HepG2 (cell line): Measurements from ENCODE around the gene RBBP5. TPM values are rescaled to one million over a fixed set of nuclear protein-coding genes. Genes with fewer than 3 reads are reported as not detected.

Experiments
- ATAC-seq: fragments of 200-7000 bp; cut with Tn5 transposase; 3 replicates; pipeline ENCODE4 v1.9.1; 2020; ENCODE audit warnings: mild to moderate bottlenecking, moderate library complexity
- BruUV-seq: library from RNA; stranded (reverse); fragments of 400-500 nt; replicated peaks from 2 replicates; lab custom pipeline; 2021; lab: Mats Ljungman, UMichigan
- CTCF ChIA-PET: fragments of 300-600 bp; formaldehyde crosslinking; extraction: SDS; loops from one replicate; lab custom pipeline; 2021; ENCODE audit warnings: low total read pairs, inconsistent platforms, low intra/inter-chr PET ratio; lab: Yijun Ruan, JAX
- POLR2A ChIA-PET: fragments of 350-600 bp; sonication (Branson Sonifier 250); formaldehyde crosslinking; loops from one replicate; lab custom pipeline; 2020; ENCODE audit warnings: antibody characterized with exemption, inconsistent platforms; lab: Yijun Ruan, JAX
- DNase-seq: peaks from one replicate; pipeline ENCODE4 v3.0.0-alpha.2; 2015; ENCODE audit warnings: low spot score
- FAIRE-seq: peaks from 3 replicates; lab custom pipeline; 2011; peaks lifted over from hg19 to GRCh38; lab: Jason Lieb, UNC
- H2AFZ ChIP-seq: one replicate; pipeline ENCODE4 v1.6.1; 2011; ENCODE audit warnings: low read length, inconsistent platforms
- H3K27ac ChIP-seq: fragments of 300-600 bp; 3 replicates; pipeline ENCODE4 v1.8.0; 2011; ENCODE audit warnings: mixed run types, mild to moderate bottlenecking, mixed read lengths, low read length, inconsistent platforms; ENCODE audit not compliant: insufficient read depth; ENCODE audit errors: extremely low read length
- H3K27me3 ChIP-seq, 2 experiments: fragments of 200-600 bp in 1 of 2; 2 replicates in 1 of 2; 3 replicates in 1 of 2; pipeline versions ENCODE4 v1.6.0 to v1.8.0; 2011; ENCODE audit warnings: low read length in 2 of 2, mild to moderate bottlenecking in 2 of 2, moderate library complexity in 2 of 2, inconsistent platforms in 1 of 2; ENCODE audit not compliant: insufficient read depth in 2 of 2, control insufficient read depth in 1 of 2
- H3K36me3 ChIP-seq, 2 experiments: fragments of 200-600 bp in 1 of 2; replicated peaks in 1 of 2; 2 replicates in 1 of 2; 3 replicates in 1 of 2; pipeline versions ENCODE4 v1.5.1 to v1.8.0; 2011; ENCODE audit warnings: low read length in 2 of 2, inconsistent platforms in 1 of 2; ENCODE audit not compliant: insufficient read depth in 2 of 2, control insufficient read depth in 1 of 2
- H3K4me1 ChIP-seq: 2 replicates; pipeline ENCODE4 v1.5.1; 2012; ENCODE audit warnings: low read length, inconsistent platforms; ENCODE audit not compliant: insufficient read depth
- H3K4me2 ChIP-seq: 2 replicates; pipeline ENCODE4 v1.6.0; 2011; ENCODE audit warnings: low read depth, low read length, inconsistent platforms
- H3K4me3 ChIP-seq, 3 experiments: fragments of 200-600 bp in 1 of 3; sonication (generic), shearing (Covaris generic) in 1 of 3; replicated peaks in 1 of 3; 2 replicates each; pipeline ENCODE4 v1.5.1; 2011 to 2016; ENCODE audit warnings: low read length in 3 of 3, inconsistent platforms in 2 of 3, low read depth in 2 of 3, mild to moderate bottlenecking in 2 of 3, control low read depth in 1 of 3, mixed read lengths in 1 of 3; ENCODE audit not compliant: insufficient read depth in 1 of 3
- H3K79me2 ChIP-seq: one replicate; pipeline ENCODE4 v1.6.1; 2011; ENCODE audit warnings: low read length, inconsistent platforms; ENCODE audit not compliant: insufficient read depth
- H3K9ac ChIP-seq: 2 replicates; pipeline ENCODE4 v1.6.0; 2011; ENCODE audit warnings: mild to moderate bottlenecking, low read depth, low read length, inconsistent platforms; ENCODE audit not compliant: insufficient read depth
- H3K9me3 ChIP-seq: 2 replicates; pipeline ENCODE4 v1.5.1; 2012; ENCODE audit warnings: mild to moderate bottlenecking, low read length
- H4K20me1 ChIP-seq: 2 replicates; pipeline ENCODE4 v1.6.0; 2011; ENCODE audit warnings: inconsistent platforms, mild to moderate bottlenecking, low read length, moderate library complexity; ENCODE audit not compliant: insufficient read depth
- BCLAF1 ChIP-seq: fragments of 450-650 bp; IDR thresholded peaks from 2 replicates; pipeline ENCODE4 v1.6.1; 2017; ENCODE audit warnings: mild to moderate bottlenecking
- GATAD2A ChIP-seq: IDR thresholded peaks from 2 replicates; pipeline ENCODE4 v1.6.1; 2016
- HNF4A ChIP-seq: sonication (generic); formaldehyde crosslinking; IDR thresholded peaks from 2 replicates; pipeline ENCODE4 v1.4.0; 2020; ENCODE audit warnings: missing genetic modification reagents
- HNRNPK ChIP-seq: fragments of 200-400 bp; formaldehyde crosslinking; IDR thresholded peaks from 2 replicates; pipeline ENCODE4 v1.6.1; 2018; ENCODE audit warnings: low read length, low read depth, moderate library complexity, mild to moderate bottlenecking; ENCODE audit not compliant: poor library complexity, severe bottlenecking
- NCOA1 ChIP-seq: sonication (generic); formaldehyde crosslinking; IDR thresholded peaks from 2 replicates; pipeline ENCODE4 v1.9.0; 2021; ENCODE audit warnings: missing genetic modification reagents
- PCBP1 ChIP-seq: fragments of 200-400 bp; formaldehyde crosslinking; IDR thresholded peaks from 2 replicates; pipeline ENCODE4 v1.6.1; 2017; ENCODE audit warnings: mild to moderate bottlenecking, low read depth, low read length, borderline replicate concordance
- SSRP1 ChIP-seq: IDR thresholded peaks from 2 replicates; pipeline ENCODE4 v1.6.1; 2016; ENCODE audit warnings: control low read depth
- ZKSCAN1 ChIP-seq: fragments of 150-350 bp; IDR thresholded peaks from 2 replicates; pipeline ENCODE4 v1.6.1; 2014; ENCODE audit warnings: low read length
- ZNF101 ChIP-seq: sonication (generic); formaldehyde crosslinking; IDR thresholded peaks from 2 replicates; pipeline ENCODE4 v1.4.0; 2020; ENCODE audit warnings: mild to moderate bottlenecking, low read depth, missing genetic modification reagents, borderline replicate concordance
- ZNF572 ChIP-seq: sonication (generic); formaldehyde crosslinking; IDR thresholded peaks from 2 replicates; pipeline ENCODE4 v1.5.1; 2020; ENCODE audit warnings: mild to moderate bottlenecking, missing genetic modification reagents
- ZNF629 ChIP-seq: sonication (generic); formaldehyde crosslinking; conservative IDR thresholded peaks from 2 replicates; pipeline ENCODE4 v1.5.0; 2020; ENCODE audit warnings: missing genetic modification reagents
- ZNF850 ChIP-seq: sonication (generic); formaldehyde crosslinking; conservative IDR thresholded peaks from 2 replicates; pipeline ENCODE4 v1.9.0; 2021; ENCODE audit warnings: mild to moderate bottlenecking, missing genetic modification reagents
- WGBS: methylation state at CpG from one replicate; pipeline ENCODE4 v1.1.6; 2017; ENCODE audit warnings: low lambda C conversion rate; 5-methylcytosine and 5-hydroxymethylcytosine counted together
- in situ Hi-C: cut with HindIII; loops from 2 replicates; pipeline ENCODE4 v1.10.0; 2017; ENCODE audit warnings: low pct_unique_long_range_greater_than_20kb; ENCODE audit not compliant: extremely low pct_ligation_motif_present
- intact Hi-C: fragments of 100-400 bp; cut with micrococcal nuclease; formaldehyde crosslinking; loops from one replicate; pipeline ENCODE4 v1.10.0; 2022; ENCODE audit not compliant: unreplicated experiment
- polyA plus RNA-seq, 8 experiments: library from polyadenylated mRNA; depleted of rRNA in 3 of 8; stranded (reverse) in 7 of 8; unstranded in 1 of 8; fragments of >200 nt; fragmentation: Illumina TruSeq in 4 of 8; extraction: Trizol in 4 of 8; gene quantifications; 2 replicates each; pipeline versions ENCODE4 v1.2.1 to v1.2.3, GENCODE V29; 2011 to 2016; ENCODE audit warnings: low read depth in 4 of 8, missing spikeins in 1 of 8, mixed read lengths in 1 of 8; ENCODE audit not compliant: insufficient read depth in 1 of 8
- total RNA-seq, 5 experiments: library from RNA; depleted of rRNA; stranded (reverse); fragments of >200 nt; fragmentation: Illumina TruSeq; extraction: Trizol; gene quantifications; 2 replicates each; pipeline ENCODE4 v1.2.3, GENCODE V29; 2016; ENCODE audit warnings: low read depth in 1 of 5
- TF ChIP-seq, protein P1 (sequence below): IDR thresholded peaks from 2 replicates; pipeline ENCODE4 v1.4.0; 2020; ENCODE audit warnings: mild to moderate bottlenecking, missing genetic modification reagents
- TF ChIP-seq, protein P2 (sequence below): sonication (generic); formaldehyde crosslinking; IDR thresholded peaks from 2 replicates; pipeline ENCODE4 v1.4.0; 2020; ENCODE audit warnings: missing genetic modification reagents, borderline replicate concordance

The RBBP5 gene
- total and polyA plus RNA-seq, 2 of the 13 experiments (the other 11 are each of a cell fraction or from before 2014, with no cell fraction given) = 6.6 to 17.1 TPM

- TF ChIP-seq, protein P1, sequence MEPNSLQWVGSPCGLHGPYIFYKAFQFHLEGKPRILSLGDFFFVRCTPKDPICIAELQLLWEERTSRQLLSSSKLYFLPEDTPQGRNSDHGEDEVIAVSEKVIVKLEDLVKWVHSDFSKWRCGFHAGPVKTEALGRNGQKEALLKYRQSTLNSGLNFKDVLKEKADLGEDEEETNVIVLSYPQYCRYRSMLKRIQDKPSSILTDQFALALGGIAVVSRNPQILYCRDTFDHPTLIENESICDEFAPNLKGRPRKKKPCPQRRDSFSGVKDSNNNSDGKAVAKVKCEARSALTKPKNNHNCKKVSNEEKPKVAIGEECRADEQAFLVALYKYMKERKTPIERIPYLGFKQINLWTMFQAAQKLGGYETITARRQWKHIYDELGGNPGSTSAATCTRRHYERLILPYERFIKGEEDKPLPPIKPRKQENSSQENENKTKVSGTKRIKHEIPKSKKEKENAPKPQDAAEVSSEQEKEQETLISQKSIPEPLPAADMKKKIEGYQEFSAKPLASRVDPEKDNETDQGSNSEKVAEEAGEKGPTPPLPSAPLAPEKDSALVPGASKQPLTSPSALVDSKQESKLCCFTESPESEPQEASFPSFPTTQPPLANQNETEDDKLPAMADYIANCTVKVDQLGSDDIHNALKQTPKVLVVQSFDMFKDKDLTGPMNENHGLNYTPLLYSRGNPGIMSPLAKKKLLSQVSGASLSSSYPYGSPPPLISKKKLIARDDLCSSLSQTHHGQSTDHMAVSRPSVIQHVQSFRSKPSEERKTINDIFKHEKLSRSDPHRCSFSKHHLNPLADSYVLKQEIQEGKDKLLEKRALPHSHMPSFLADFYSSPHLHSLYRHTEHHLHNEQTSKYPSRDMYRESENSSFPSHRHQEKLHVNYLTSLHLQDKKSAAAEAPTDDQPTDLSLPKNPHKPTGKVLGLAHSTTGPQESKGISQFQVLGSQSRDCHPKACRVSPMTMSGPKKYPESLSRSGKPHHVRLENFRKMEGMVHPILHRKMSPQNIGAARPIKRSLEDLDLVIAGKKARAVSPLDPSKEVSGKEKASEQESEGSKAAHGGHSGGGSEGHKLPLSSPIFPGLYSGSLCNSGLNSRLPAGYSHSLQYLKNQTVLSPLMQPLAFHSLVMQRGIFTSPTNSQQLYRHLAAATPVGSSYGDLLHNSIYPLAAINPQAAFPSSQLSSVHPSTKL (CRISPR knock-in tag) = 0 out of 2 replicates have a peak, but pooled peaks have one; percentile 16
- TF ChIP-seq HNRNPK (no peak), ZNF101 (CRISPR knock-in tag) (no peak), ZNF572 (CRISPR knock-in tag) (no peak), GATAD2A (CRISPR knock-in tag) (peak; percentile 64), HNF4A (peak; percentile 47)
- TF ChIP-seq, protein P2, sequence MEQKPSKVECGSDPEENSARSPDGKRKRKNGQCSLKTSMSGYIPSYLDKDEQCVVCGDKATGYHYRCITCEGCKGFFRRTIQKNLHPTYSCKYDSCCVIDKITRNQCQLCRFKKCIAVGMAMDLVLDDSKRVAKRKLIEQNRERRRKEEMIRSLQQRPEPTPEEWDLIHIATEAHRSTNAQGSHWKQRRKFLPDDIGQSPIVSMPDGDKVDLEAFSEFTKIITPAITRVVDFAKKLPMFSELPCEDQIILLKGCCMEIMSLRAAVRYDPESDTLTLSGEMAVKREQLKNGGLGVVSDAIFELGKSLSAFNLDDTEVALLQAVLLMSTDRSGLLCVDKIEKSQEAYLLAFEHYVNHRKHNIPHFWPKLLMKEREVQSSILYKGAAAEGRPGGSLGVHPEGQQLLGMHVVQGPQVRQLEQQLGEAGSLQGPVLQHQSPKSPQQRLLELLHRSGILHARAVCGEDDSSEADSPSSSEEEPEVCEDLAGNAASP (CRISPR knock-in tag) = peak; percentile 85; the same call in 1 of the 2 replicates
- TF ChIP-seq, all 625 proteins: peak for 8
Observed at GRCh38 chr1:205129447-205130029, 7.8 kb upstream of the RBBP5 start (continued).

- H2AFZ ChIP-seq = no peak overlapping the region
- no peak overlapping the region for H3K27ac ChIP-seq
- H3K79me2 ChIP-seq = no peaks in the 10 kb centered on the region
- no peak for ATAC-seq
- H3K27me3 ChIP-seq = no peaks in the 10 kb centered on the region
- intact Hi-C loops = no loop called here
- no peak for FAIRE-seq
- H3K9me3 ChIP-seq = no peaks in the 10 kb centered on the region
- H3K4me3 ChIP-seq = no peak overlapping the region
- 80% methylated on average over 2 of the region's 2 CpGs for WGBS
- H4K20me1 ChIP-seq = no peaks in the 10 kb centered on the region
- in situ Hi-C loops = no loop called here
- H3K9ac ChIP-seq = no peak overlapping the region
- POLR2A ChIA-PET = no interaction called here
- H3K4me2 ChIP-seq = no peak overlapping the region
- peaks cover 17% of the 10 kb centered on the region for H3K4me1 ChIP-seq
- DNase-seq = no peak
- CTCF ChIA-PET = no interaction called here
- no TSS peak for BruUV-seq
- H3K36me3 ChIP-seq = no peaks in the 10 kb centered on the region
- no peak for TF ChIP-seq SSRP1
- TF ChIP-seq NCOA1 (CRISPR knock-in tag) = no peak
- no peak for TF ChIP-seq ZKSCAN1
- TF ChIP-seq BCLAF1 = no peak
- TF ChIP-seq PCBP1 = no peak
- no peak for TF ChIP-seq ZNF850 (CRISPR knock-in tag)
- TF ChIP-seq ZNF629 (CRISPR knock-in tag) = no peak
Observed at GRCh38 chr1:205128050-205128449, 6.3 kb upstream of the RBBP5 start.
